ENCODE measurements around the gene PITPNM3.

DNA sequence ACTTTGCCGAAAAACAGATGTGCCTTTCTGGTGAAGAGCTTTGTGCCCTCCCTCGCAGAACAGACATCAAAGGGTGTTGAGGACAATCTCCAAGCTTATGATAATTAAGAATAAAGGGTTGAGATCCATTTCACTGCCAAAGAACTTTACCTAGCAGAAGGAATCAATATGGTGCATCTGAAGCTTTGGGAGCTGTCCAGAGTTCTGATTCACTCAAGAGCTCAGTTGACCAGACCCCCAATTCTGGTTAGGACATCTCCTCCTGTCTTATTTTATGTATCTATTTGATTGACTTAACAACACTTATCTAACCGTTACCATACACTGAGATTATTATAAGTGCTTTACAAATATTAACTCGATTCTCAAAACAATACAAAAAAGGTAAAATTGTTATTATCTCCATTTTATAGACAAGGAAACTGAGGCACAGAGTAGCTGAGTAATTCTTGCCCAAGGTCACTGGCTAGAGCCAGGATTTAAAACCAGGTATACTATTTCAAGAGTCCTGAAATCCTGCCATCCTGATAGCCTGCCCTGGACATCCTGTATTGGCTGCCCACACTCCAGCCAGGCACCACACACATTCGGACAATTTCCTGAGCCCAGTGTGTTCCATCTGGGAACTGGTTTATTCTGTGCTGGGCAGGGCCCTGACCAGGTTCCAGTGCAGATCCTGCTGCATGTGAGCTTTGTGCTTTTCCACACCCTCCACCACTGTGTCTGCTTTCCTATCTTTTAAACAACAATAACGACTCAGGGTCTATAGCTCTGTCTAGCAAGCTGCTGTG, 29.8 kb downstream of the PITPNM3 start:
- no peak for TF ChIP-seq EP300 (IDR thresholded peaks at IDR 0.05; ENCODE audit: borderline replicate concordance)
- TF ChIP-seq CEBPB (IDR thresholded peaks at IDR 0.05): no peak
- TF ChIP-seq TAF1 (IDR thresholded peaks at IDR 0.05; ENCODE audit: low read depth): no peak
- no peak for TF ChIP-seq TEAD4 (IDR thresholded peaks at IDR 0.05)
- TF ChIP-seq, protein P1, sequence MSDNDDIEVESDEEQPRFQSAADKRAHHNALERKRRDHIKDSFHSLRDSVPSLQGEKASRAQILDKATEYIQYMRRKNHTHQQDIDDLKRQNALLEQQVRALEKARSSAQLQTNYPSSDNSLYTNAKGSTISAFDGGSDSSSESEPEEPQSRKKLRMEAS (IDR thresholded peaks at IDR 0.05): no peak
- TF ChIP-seq, protein P2, sequence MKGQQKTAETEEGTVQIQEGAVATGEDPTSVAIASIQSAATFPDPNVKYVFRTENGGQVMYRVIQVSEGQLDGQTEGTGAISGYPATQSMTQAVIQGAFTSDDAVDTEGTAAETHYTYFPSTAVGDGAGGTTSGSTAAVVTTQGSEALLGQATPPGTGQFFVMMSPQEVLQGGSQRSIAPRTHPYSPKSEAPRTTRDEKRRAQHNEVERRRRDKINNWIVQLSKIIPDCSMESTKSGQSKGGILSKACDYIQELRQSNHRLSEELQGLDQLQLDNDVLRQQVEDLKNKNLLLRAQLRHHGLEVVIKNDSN (IDR thresholded peaks at IDR 0.05): no peak
- TF ChIP-seq CREB1 (IDR thresholded peaks at IDR 0.05; ENCODE audit: low read depth): no peak
- no peak for TF ChIP-seq TCF12 (IDR thresholded peaks at IDR 0.05; ENCODE audit: low read depth)
- no peak for TF ChIP-seq EGR1 (IDR thresholded peaks at IDR 0.05)

All from Ishikawa (cell line).